Large intestine (tissue), 3 donors: Measurements from ENCODE around the gene GPR107. TPM values are rescaled to one million over a fixed set of nuclear protein-coding genes. Genes with fewer than 3 reads are reported as not detected.
A peak's percentile ranks its signal among the peaks of the same experiment; 100 is the strongest.

Experiments
- DNase-seq, 2 donors: peaks; one replicate each; pipeline versions ENCODE4 v3.0.0 to v3.0.0-alpha.2; 2013
- H3K27ac ChIP-seq: one replicate; pipeline ENCODE4 v1.5.1; 2013; ENCODE audit warnings: low read length
- H3K27me3 ChIP-seq: 2 replicates; pipeline ENCODE4 v1.6.1; 2013; ENCODE audit warnings: low read length; ENCODE audit not compliant: control insufficient read depth, insufficient read depth
- H3K36me3 ChIP-seq: 2 replicates; pipeline ENCODE4 v1.6.1; 2013; ENCODE audit warnings: low read length; ENCODE audit not compliant: control insufficient read depth, insufficient read depth
- H3K4me1 ChIP-seq: one replicate; pipeline ENCODE4 v1.6.1; 2013; ENCODE audit warnings: low read length; ENCODE audit not compliant: control insufficient read depth, insufficient read depth
- H3K4me3 ChIP-seq: one replicate; pipeline ENCODE4 v1.5.1; 2013; ENCODE audit warnings: low read length
- H3K9me3 ChIP-seq: one replicate; pipeline ENCODE4 v1.6.1; 2013; ENCODE audit warnings: mild to moderate bottlenecking, low read depth, low read length, moderate library complexity; ENCODE audit not compliant: control insufficient read depth
- WGBS: methylation state at CpG from one replicate; pipeline ENCODE4 v1.1.5; 2013; ENCODE audit warnings: low lambda C conversion rate; ENCODE audit not compliant: insufficient coverage; 5-methylcytosine and 5-hydroxymethylcytosine counted together
- polyA plus RNA-seq: library from polyadenylated mRNA; unstranded; fragments of 120-200 nt; gene quantifications from one replicate; pipeline ENCODE4 v1.2.1, GENCODE V29; 2013

The GPR107 gene
- polyA plus RNA-seq, 1 donor: 32.3 TPM

DNA sequence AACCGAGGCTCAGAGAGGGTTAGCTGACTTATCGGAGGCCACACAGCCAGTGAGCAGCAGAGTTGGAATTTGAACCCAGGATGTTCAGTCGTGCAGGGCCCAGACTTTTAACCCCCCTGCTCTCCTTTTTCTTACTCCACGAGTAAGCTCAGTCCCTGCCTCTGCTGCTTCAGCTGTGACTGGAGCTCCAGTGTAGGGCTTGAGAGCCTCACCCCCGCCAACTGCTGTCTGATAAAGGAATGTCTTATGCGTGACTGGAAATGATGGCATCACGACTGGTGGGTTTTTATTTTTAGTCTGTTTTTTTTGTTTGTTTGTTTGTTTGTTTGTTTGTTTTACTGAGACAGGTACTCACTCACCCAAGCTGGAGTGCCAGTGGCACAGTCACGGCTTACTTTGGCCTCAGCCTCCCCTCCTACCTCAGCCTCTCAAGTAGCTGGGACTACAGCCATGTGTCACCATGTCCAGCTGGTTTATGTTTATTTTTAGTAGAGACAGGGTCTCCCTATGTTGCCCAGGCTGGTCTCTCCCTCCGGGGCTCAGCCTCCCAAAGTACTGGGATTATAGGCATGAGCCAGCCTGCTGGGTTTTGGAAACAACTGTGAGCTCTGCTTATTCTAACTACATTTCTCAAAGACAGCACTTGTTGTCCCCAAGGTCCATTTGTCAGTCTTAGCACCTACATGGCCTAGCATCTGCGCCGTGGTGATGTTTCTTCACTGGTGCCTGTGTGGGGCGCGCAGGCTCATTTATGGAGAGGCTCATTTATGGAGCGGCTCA, 66.0 kb downstream of the GPR107 start:
- Histone ChIP-seq H3K4me1 (no peaks in the 10 kb centered on the region), H3K36me3 (peaks cover 53% of the 10 kb centered on the region), H3K9me3 (no peaks in the 10 kb centered on the region), H3K27ac (no peak overlapping the region), H3K27me3 (no peaks in the 10 kb centered on the region), H3K4me3 (no peak overlapping the region)
- 67% methylated on average over 1 of the region's 14 CpGs for WGBS
- no peak for DNase-seq

DNA sequence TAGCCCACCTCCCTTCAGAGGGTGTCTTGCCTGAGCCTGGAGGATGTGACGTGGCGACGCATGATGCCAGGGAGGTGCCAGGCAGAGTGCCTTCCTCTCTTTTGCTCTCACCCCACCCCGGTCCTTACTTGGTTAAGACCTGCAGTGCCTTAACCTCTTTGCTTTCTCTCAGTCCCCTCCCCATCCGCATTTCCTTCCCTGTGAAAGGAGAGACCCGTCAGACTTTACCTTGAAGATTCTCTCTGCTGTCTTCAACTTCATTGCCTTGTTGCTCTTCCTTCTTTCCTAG, 66.5 kb downstream of the GPR107 start:
- H3K27me3 ChIP-seq: no peaks in the 10 kb centered on the region
- no peak overlapping the region for H3K4me3 ChIP-seq
- H3K4me1 ChIP-seq: no peaks in the 10 kb centered on the region
- H3K36me3 ChIP-seq: peaks cover 53% of the 10 kb centered on the region
- DNase-seq: no peak
- no peak overlapping the region for H3K27ac ChIP-seq
- H3K9me3 ChIP-seq: no peaks in the 10 kb centered on the region
- whole genome bisulfite sequencing: 83% methylated on average over 2 of the region's 6 CpGs

DNA sequence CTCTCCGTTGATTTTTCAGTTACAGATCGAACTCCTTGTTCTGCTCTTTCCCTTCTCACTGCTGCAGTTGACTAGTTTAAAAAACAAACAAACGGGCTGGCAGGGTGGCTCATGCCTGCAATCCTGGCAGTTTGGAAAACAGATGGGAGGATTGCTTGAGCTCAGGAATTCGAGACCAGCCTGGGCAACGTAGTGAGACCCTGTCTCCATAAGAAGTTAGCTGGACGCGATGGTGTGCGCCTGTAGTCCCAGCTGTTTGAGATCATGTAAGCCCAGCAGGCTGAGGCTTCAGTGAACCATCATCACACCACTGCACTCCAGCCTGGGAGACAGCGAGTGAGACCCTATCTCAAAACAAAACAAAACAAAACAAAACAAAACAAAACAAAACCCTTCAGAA, 67.1 kb downstream of the GPR107 start:
- no peak for DNase-seq
- Histone ChIP-seq H3K4me3 (no peak overlapping the region), H3K27me3 (no peaks in the 10 kb centered on the region), H3K9me3 (no peaks in the 10 kb centered on the region), H3K27ac (no peak overlapping the region), H3K4me1 (no peaks in the 10 kb centered on the region), H3K36me3 (peaks cover 53% of the 10 kb centered on the region)
- WGBS: no CpG with 5 or more reads among the region's 9 CpGs

DNA sequence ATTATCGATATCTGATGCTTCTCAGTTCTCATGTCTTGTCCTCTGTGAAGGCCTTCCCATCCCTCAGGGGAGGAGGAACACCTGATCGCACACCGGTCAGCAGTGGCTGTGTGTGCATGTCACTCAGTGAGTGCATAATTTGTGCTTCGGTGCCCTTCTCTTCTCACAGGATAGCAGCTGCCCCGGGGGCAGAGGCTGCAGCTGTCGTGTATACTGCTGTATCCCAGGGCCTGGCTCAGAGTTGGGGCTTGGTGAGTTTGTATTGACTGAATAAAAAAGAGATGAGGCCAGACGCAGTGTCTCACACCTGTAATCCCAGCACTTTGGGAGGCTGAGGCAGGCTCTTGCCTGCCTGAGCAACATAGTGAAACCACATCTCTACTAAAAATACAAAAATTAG, 68.8 kb downstream of the GPR107 start:
- Histone ChIP-seq H3K36me3 (peaks cover 50% of the 10 kb centered on the region), H3K4me3 (no peak overlapping the region), H3K27ac (no peak overlapping the region), H3K4me1 (no peaks in the 10 kb centered on the region), H3K27me3 (no peaks in the 10 kb centered on the region), H3K9me3 (no peaks in the 10 kb centered on the region)
- DNase-seq: no peak
- WGBS: no CpG with 5 or more reads among the region's 7 CpGs

DNA sequence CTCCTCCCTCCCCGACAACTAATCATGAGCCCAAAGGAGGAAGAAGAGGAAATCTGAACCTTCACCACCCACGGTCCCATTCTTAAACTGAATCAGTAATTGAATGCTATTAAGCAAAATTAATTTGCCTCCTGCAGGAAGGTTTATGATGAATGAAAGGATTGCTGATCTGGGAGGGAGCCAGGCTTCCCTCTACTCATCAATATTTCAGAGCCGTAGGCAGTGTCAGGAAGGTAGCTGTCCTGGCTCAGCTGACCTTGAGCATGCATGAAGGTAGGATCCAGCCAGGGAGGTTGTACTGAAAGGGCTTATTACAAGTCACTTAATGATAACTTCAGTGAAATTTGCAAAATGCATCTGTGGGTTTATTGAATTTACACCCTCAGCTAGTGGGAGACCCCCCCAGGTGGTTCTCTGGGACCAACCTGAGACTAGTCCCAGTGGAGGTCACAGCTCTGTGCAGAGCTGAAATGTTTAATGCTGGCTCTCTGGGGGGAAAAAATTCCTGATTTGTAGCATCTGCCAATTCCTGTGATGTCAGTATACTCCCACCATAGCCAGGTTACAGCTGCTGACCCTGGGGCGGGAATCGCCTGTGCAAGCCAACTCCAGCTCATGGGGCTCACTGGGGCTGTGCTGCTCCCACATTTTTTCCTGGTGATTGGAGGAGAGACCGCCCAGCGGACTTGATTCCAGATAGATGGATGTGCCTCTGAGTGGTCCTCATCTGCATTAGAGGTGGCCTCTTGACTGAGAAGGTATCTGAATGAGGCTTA, 70.6 kb downstream of the GPR107 start:
- H3K27me3 ChIP-seq: no peaks in the 10 kb centered on the region
- no peak overlapping the region for H3K4me3 ChIP-seq
- WGBS: 100% methylated on average over 1 of the region's 7 CpGs
- no peak overlapping the region for H3K27ac ChIP-seq
- no peaks in the 10 kb centered on the region for H3K4me1 ChIP-seq
- H3K9me3 ChIP-seq: no peaks in the 10 kb centered on the region
- no peak for DNase-seq
- H3K36me3 ChIP-seq: peaks cover 51% of the 10 kb centered on the region

DNA sequence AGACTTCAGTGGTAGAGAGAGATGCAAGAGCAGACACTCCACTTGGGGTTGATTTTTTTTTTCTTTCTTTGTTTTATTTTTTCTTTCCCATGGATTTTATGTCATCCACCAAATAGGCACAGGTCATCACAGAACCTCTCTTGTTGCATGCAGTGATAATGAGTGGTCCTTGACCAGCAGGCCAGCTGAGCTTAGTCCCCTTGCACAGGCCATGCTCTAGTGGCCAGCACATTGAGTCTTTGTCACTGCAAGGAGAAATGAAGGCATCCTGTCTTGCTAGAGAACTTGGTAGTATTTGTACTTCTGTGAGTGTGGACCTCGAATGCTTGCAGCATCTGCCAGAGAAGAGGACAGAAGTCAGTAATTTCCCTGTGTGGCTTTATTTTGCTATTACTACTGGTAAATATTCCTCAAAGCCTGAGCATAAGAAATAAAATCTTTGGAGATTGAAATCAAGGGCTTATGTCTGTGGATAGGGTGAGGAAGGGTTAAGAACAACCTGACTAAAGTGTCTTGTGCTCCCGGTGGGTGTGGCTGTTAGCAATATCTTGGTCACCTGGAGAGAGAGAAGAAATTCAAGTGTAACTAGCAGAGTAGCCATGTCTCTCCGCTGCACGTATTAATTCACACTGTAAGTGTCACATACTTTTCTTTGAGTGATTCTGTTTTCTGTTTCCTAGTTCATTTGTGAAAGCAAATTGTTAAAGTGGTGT, 73.2 kb downstream of the GPR107 start:
- DNase-seq: peak in 1 of 2 donors; percentile 33
- no peaks in the 10 kb centered on the region for H3K4me1 ChIP-seq
- no peak overlapping the region for H3K27ac ChIP-seq
- H3K9me3 ChIP-seq: no peaks in the 10 kb centered on the region
- no peak overlapping the region for H3K4me3 ChIP-seq
- H3K36me3 ChIP-seq: peaks cover 59% of the 10 kb centered on the region
- no peaks in the 10 kb centered on the region for H3K27me3 ChIP-seq
- WGBS: 40% methylated on average over 1 of the region's 4 CpGs

DNA sequence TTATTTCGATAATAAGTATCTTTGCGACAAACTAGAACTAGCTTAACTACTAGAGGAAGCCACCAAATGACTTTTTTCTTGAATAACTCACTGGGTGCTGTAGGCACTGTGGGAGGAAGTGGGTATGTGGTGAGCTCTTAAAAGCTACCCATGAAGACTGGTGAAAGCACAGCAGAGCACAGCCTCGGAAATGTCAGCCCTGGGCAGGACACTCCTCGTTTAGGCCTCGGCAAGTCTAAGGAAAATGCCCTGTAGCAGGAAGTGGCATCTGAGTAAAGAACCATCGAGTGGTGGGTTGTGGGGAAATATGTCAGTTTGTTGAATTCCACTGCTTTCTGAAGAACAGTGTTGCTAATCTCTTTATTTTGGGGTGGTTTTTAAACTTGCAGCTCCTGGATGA, 74.5 kb downstream of the GPR107 start:
- no peak for DNase-seq
- Histone ChIP-seq H3K4me1 (no peaks in the 10 kb centered on the region), H3K27ac (no peak overlapping the region), H3K36me3 (peaks cover 57% of the 10 kb centered on the region), H3K9me3 (no peaks in the 10 kb centered on the region), H3K27me3 (no peaks in the 10 kb centered on the region), H3K4me3 (no peak overlapping the region)
- WGBS: no CpG with 5 or more reads among the region's 6 CpGs

DNA sequence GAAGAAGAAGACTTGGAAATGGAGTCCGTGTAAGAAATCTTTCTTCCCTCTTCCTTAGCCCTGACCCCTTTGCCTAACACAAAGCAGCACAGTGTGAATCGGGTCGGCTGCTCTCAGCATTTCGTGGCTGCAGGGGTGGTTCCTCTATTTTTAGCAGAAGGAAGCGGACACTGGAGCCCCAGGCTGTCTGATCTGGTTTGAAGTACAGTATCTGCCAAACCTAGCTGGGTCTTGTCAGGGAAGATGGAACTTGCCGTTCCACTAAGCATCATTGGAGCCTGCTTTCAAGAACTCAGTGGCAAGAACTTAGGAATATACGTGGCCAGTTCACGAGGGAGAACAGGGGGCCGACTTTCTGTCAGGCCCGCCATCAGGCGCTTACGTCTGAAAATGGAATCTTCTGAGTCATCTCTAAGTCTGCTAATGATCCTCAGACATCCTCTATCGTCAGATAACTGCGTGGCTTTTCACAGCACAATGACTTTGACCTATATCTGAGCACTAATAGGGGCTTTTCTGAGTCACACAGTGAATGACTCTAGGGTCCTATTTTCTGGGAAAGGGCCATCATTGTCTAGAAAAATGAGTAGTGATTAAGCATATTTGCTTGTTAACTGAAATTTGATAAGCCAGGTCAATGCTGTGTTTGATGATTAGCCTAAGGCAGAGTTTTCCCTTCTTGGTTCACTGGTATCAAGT, 75.2 kb downstream of the GPR107 start:
- WGBS: no CpG with 5 or more reads among the region's 14 CpGs
- H3K36me3 ChIP-seq: peaks cover 61% of the 10 kb centered on the region
- no peak overlapping the region for H3K4me3 ChIP-seq
- H3K27ac ChIP-seq: no peak overlapping the region
- DNase-seq: no peak
- no peaks in the 10 kb centered on the region for H3K9me3 ChIP-seq
- no peaks in the 10 kb centered on the region for H3K4me1 ChIP-seq
- H3K27me3 ChIP-seq: no peaks in the 10 kb centered on the region

DNA sequence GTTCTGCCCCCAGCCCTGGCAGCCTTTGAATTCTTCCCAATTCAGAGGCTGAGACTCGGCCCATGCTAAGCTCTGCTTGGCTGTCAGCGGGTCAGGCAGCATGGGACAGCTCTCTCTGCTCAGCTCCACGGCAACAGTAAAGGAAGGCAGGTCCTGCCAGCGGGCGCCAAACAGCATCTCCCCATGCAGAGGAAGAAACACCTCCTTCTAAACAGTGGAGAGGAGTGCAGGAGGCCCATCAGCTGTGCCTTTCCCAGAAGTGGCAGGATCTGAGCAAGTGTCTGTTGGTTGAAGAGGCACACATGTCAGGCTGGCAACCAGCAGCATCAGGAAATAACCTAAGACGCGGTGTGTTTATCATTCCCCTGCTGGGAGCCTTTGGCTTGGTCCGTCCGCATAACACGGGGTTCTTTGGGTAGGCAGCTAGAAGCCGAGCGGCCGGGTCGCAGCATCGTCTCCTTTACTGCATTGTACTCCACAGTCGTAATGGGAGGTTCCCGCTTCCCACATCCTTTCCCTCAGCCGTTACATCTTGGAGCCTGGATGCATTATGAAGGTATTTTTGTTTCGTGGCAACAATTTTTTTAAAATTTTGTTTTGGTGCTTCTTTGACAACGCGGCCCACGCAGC, 75.8 kb downstream of the GPR107 start:
- WGBS: 99% methylated on average over 10 of the region's 22 CpGs
- no peaks in the 10 kb centered on the region for H3K4me1 ChIP-seq
- no peaks in the 10 kb centered on the region for H3K9me3 ChIP-seq
- peaks cover 59% of the 10 kb centered on the region for H3K36me3 ChIP-seq
- no peak overlapping the region for H3K4me3 ChIP-seq
- no peak overlapping the region for H3K27ac ChIP-seq
- no peak for DNase-seq
- H3K27me3 ChIP-seq: no peaks in the 10 kb centered on the region

DNA sequence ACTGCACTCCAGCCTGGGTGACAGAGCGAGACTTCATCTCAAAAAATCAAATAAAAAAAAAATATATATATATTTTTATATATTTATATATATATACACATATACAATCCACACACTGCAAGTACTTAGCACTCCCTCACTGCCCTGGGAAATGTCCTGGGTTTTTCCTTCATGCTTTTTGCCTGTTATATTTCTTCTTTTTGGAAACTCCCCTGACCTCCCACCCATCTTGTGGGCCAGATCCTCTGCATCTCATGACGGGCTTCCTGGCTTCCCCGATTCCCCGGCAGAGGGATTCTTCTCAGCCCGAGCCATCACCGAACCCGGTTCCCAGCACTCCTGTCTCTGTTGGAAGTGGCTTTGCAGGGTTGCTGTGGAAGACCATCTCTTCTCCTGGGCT, 79.0 kb downstream of the GPR107 start:
- Histone ChIP-seq H3K4me1 (no peaks in the 10 kb centered on the region), H3K9me3 (no peaks in the 10 kb centered on the region), H3K27ac (no peak overlapping the region), H3K4me3 (no peak overlapping the region), H3K36me3 (peaks cover 71% of the 10 kb centered on the region), H3K27me3 (no peaks in the 10 kb centered on the region)
- DNase-seq: no peak
- WGBS: no CpG with 5 or more reads among the region's 7 CpGs
